GM12892 (cell line): Measurements from ENCODE around the gene GABRB1.

Source experiments
- POLR2A ChIP-seq: IDR thresholded peaks from 2 replicates; pipeline ENCODE4 v1.6.1; 2011; ENCODE audit warnings: low read depth, low read length, control low read depth
- POLR2AphosphoS5 ChIP-seq: IDR thresholded peaks from 2 replicates; pipeline ENCODE4 v1.6.1; 2011; ENCODE audit warnings: low read depth, low read length, control low read depth
- TAF1 ChIP-seq: IDR thresholded peaks from 2 replicates; pipeline ENCODE4 v1.6.1; 2011; ENCODE audit warnings: low read depth, mild to moderate bottlenecking, control low read depth, low read length, borderline replicate concordance

DNA sequence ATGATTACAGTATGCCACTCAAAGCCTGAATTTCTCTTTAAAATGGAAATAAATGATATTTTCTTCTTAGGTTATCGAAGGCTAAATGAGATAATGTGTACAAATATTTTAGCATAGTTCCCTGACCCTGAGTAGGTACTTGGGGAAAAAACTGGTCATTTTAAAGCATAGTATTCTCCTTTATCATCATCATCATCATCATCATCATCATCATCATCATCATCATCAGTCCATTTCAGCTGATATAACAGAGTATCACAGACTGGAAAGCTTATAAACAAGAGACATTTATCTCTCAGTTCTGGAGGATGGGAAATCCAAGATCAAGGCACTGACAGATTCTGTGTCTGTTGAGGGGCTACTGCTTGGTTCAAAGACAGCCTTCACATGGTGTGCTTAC, 13.9 kb downstream of the GABRB1 start:
- no peak for TF ChIP-seq TAF1
- TF ChIP-seq POLR2AphosphoS5: no peak
- no peak for TF ChIP-seq POLR2A
